SK-N-DZ (cell line): ENCODE measurements around the gene RAB3A.

Experiments used
- DNase-seq: peaks from one replicate; pipeline ENCODE4 v3.0.0-alpha.2; 2015; ENCODE audit warnings: low spot score

RAB3A gene

GRCh38 chr19:18202397-18202777, 1.5 kb downstream of the RAB3A start:
- DNase-seq: no peak

GRCh38 chr19:18198374-18198773, 5.5 kb downstream of the RAB3A start:
- no peak for DNase-seq

GRCh38 chr19:18197941-18198340, 5.9 kb downstream of the RAB3A start:
- no peak for DNase-seq

GRCh38 chr19:18197306-18197705, 6.5 kb downstream of the RAB3A start:
- no peak for DNase-seq

GRCh38 chr19:18196511-18196845, 7.4 kb downstream of the RAB3A start:
- no peak for DNase-seq

GRCh38 chr19:18194554-18195238, 9.1 kb downstream of the RAB3A start:
- no peak for DNase-seq

- no peak for DNase-seq
Measured at GRCh38 chr19:18194181-18194530, 9.7 kb downstream of the RAB3A start.

- DNase-seq: no peak
Measured at GRCh38 chr19:18193388-18194180, 10.3 kb downstream of the RAB3A start.

GRCh38 chr19:18192673-18193387, 11.0 kb downstream of the RAB3A start, which contains the start of gene MPV17L2:
Gene MPV17L2 (plus strand): TSS chr19:18193218. CDS start chr19:18193282, 64 bp downstream.
- peak; percentile 99 for DNase-seq

- no peak for DNase-seq
Measured at GRCh38 chr19:18191640-18192062, 12.2 kb downstream of the RAB3A start.

GRCh38 chr19:18190278-18190677, 13.6 kb downstream of the RAB3A start:
- DNase-seq: no peak

- DNase-seq: no peak
Measured at GRCh38 chr19:18185538-18185937, 18.3 kb downstream of the RAB3A start.

- DNase-seq: no peak
Measured at GRCh38 chr19:18183529-18183928, 20.3 kb downstream of the RAB3A start.

- no peak for DNase-seq
Measured at GRCh38 chr19:18179957-18180356, 23.9 kb downstream of the RAB3A start.

- DNase-seq: no peak
Measured at GRCh38 chr19:18176367-18177310, 27.2 kb downstream of the RAB3A start.

GRCh38 chr19:18174983-18175382, 28.9 kb downstream of the RAB3A start:
- DNase-seq: no peak

- DNase-seq: no peak
Measured at GRCh38 chr19:18173572-18174288, 30.1 kb downstream of the RAB3A start, which contains the start of gene IFI30. Gene IFI30 (plus strand): TSS chr19:18173813. CDS start chr19:18173842, 29 bp downstream.

- DNase-seq: no peak
Measured at GRCh38 chr19:18173054-18173571, 30.7 kb downstream of the RAB3A start.

- no peak for DNase-seq
Measured at GRCh38 chr19:18172331-18173053, 31.4 kb downstream of the RAB3A start.
